ENCODE data around the gene TIMD4. TPM values are rescaled to one million over a fixed set of nuclear protein-coding genes. Genes with fewer than 3 reads are reported as not detected.

The TIMD4 gene
- total RNA-seq, 2 donors from 2014 or later: 0.42 to 2.8 TPM

- intact Hi-C loops (cut with DNase I): no loop called here
- Histone ChIP-seq H3K9me3 (no peaks in the 10 kb centered on the region), H3K27me3 (no peaks in the 10 kb centered on the region), H3K27ac (no peak overlapping the region), H3K4me3 (no peak overlapping the region), H3K4me1 (no peaks in the 10 kb centered on the region), H3K9ac (ENCODE audit: low read depth in 2 of 2, low read length in 2 of 2) (no peak overlapping the region), H3K36me3 (no peaks in the 10 kb centered on the region)
- TF ChIP-seq, protein P1, sequence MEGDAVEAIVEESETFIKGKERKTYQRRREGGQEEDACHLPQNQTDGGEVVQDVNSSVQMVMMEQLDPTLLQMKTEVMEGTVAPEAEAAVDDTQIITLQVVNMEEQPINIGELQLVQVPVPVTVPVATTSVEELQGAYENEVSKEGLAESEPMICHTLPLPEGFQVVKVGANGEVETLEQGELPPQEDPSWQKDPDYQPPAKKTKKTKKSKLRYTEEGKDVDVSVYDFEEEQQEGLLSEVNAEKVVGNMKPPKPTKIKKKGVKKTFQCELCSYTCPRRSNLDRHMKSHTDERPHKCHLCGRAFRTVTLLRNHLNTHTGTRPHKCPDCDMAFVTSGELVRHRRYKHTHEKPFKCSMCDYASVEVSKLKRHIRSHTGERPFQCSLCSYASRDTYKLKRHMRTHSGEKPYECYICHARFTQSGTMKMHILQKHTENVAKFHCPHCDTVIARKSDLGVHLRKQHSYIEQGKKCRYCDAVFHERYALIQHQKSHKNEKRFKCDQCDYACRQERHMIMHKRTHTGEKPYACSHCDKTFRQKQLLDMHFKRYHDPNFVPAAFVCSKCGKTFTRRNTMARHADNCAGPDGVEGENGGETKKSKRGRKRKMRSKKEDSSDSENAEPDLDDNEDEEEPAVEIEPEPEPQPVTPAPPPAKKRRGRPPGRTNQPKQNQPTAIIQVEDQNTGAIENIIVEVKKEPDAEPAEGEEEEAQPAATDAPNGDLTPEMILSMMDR (IDR thresholded peaks at IDR 0.05): no peak
- no peak for DNase-seq
Measured at GRCh38 chr5:156879665-156880285, 83.3 kb downstream of the TIMD4 start.

DNA sequence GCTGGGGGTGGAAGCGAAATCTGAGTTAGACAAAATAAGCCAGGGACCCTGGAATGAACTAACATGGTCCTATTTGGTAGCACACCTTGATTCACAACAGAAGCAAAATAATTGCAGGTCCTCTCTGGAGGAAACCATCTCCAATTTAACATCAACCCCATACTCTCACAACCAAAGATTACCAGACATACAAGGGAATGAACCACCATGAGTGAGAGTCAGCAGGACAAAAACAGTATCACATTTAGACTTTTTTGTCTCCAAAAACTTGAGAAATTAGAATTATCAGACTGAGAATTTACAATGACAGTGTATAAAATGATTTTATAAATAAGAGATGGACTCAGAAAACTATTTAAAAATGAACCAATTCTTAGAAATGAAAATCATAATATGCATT, 91.8 kb downstream of the TIMD4 start:
- TF ChIP-seq, protein P1 (IDR thresholded peaks at IDR 0.05): no peak
- no peak for DNase-seq
- Histone ChIP-seq H3K4me1 (no peaks in the 10 kb centered on the region), H3K27ac (no peak overlapping the region), H3K9ac (ENCODE audit: low read depth in 2 of 2, low read length in 2 of 2) (no peak overlapping the region), H3K27me3 (no peaks in the 10 kb centered on the region), H3K4me3 (no peak overlapping the region), H3K9me3 (no peaks in the 10 kb centered on the region), H3K36me3 (no peaks in the 10 kb centered on the region)
- intact Hi-C loops (cut with DNase I): no loop called here

DNA sequence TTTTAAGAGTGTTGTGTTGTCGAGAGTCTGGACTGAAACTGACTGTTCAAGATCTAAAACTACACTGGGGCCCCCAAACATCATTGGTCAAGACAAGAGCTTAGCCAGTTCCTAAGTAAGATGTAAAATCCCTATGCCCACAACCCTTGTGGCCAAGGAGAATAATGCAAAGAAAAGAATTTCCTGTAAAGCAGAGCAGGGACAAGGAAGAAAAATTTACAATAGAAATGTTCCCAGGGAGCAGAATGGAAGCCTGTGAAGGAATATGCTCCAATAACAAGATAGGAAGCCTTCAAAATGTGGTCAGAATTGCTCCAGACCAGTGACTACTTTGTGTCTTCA, 92.6 kb downstream of the TIMD4 start:
- no peak overlapping the region for H3K9ac ChIP-seq (ENCODE audit: low read depth in 2 of 2, low read length in 2 of 2)
- H3K9me3 ChIP-seq: no peaks in the 10 kb centered on the region
- no peak overlapping the region for H3K27ac ChIP-seq
- H3K4me3 ChIP-seq: no peak overlapping the region
- no peaks in the 10 kb centered on the region for H3K4me1 ChIP-seq
- TF ChIP-seq, protein P1 (IDR thresholded peaks at IDR 0.05): no peak
- no peaks in the 10 kb centered on the region for H3K27me3 ChIP-seq
- no peaks in the 10 kb centered on the region for H3K36me3 ChIP-seq
- intact Hi-C loops (cut with DNase I): no loop called here
- DNase-seq: no peak

Other genes starting within 250 kb of the TIMD4 start
- not detected for gene PPP1R2B, start 112.9 kb downstream of the TIMD4 start, total RNA-seq
- 10 to 100 TPM in 1 of 2 donors, 1 to 10 TPM in 1; 7.1 to 27.7 TPM for gene HAVCR1, start 95.9 kb upstream of the TIMD4 start, total RNA-seq
- gene HAVCR2, start 145.8 kb upstream of the TIMD4 start, total RNA-seq: 1 to 10 TPM; 1.3 to 3.1 TPM
- 10 to 100 TPM; 13.9 to 14.9 TPM for gene MED7, start 179.6 kb upstream of the TIMD4 start, total RNA-seq
- gene GARIN3, start 203.0 kb upstream of the TIMD4 start, total RNA-seq: not detected
- gene ITK, start 217.6 kb upstream of the TIMD4 start, total RNA-seq: 1 to 10 TPM; 1.4 to 2.5 TPM

Measured in colonic mucosa (tissue), 4 donors.